ENCODE measurements around the gene FGF14. TPM values are rescaled to one million over a fixed set of nuclear protein-coding genes. Genes with fewer than 3 reads are reported as not detected.

Gene FGF14
- total RNA-seq, 1 donor from 2014 or later = 4.6 TPM

- DNase-seq (ENCODE audit: low spot score, unreplicated experiment) = no peak
- H3K27ac Mint-ChIP-seq = peak overlapping the region; percentile 9
- no peaks in the 10 kb centered on the region for H3K36me3 Mint-ChIP-seq (ENCODE audit: insufficient read depth)
- H3K27me3 Mint-ChIP-seq = no peaks in the 10 kb centered on the region
- H3K4me1 Mint-ChIP-seq (ENCODE audit: low read depth) = peaks cover 10% of the 10 kb centered on the region
- peaks cover 3% of the 10 kb centered on the region for H3K9me3 Mint-ChIP-seq (ENCODE audit: low read depth)
- H3K4me3 Mint-ChIP-seq (ENCODE audit: low read depth) = no peak overlapping the region
- TF ChIP-seq CTCF (IDR thresholded peaks at IDR 0.05; ENCODE audit: unreplicated experiment) = no peak
These were observed 209.8 kb downstream of the FGF14 start for GRCh38 chr13:102191951-102192502.

GRCh38 chr13:102190930-102191329 is 210.9 kb downstream of the FGF14 start:
- H3K9me3 Mint-ChIP-seq (ENCODE audit: low read depth) = peaks cover 3% of the 10 kb centered on the region
- H3K4me1 Mint-ChIP-seq (ENCODE audit: low read depth) = peaks cover 8% of the 10 kb centered on the region
- no peak for DNase-seq (ENCODE audit: low spot score, unreplicated experiment)
- H3K36me3 Mint-ChIP-seq (ENCODE audit: insufficient read depth) = no peaks in the 10 kb centered on the region
- no peaks in the 10 kb centered on the region for H3K27me3 Mint-ChIP-seq
- no peak overlapping the region for H3K27ac Mint-ChIP-seq
- TF ChIP-seq CTCF (IDR thresholded peaks at IDR 0.05; ENCODE audit: unreplicated experiment) = no peak
- no peak overlapping the region for H3K4me3 Mint-ChIP-seq (ENCODE audit: low read depth)

- H3K4me3 Mint-ChIP-seq (ENCODE audit: low read depth) = no peak overlapping the region
- peaks cover 10% of the 10 kb centered on the region for H3K4me1 Mint-ChIP-seq (ENCODE audit: low read depth)
- peaks cover 3% of the 10 kb centered on the region for H3K9me3 Mint-ChIP-seq (ENCODE audit: low read depth)
- no peak for DNase-seq (ENCODE audit: low spot score, unreplicated experiment)
- H3K27me3 Mint-ChIP-seq = no peaks in the 10 kb centered on the region
- no peak for TF ChIP-seq CTCF (IDR thresholded peaks at IDR 0.05; ENCODE audit: unreplicated experiment)
- H3K36me3 Mint-ChIP-seq (ENCODE audit: insufficient read depth) = no peaks in the 10 kb centered on the region
- H3K27ac Mint-ChIP-seq = no peak overlapping the region
These were observed 214.5 kb downstream of the FGF14 start for GRCh38 chr13:102187313-102187712.

GRCh38 chr13:102185375-102185984 is 216.4 kb downstream of the FGF14 start:
- no peaks in the 10 kb centered on the region for H3K27me3 Mint-ChIP-seq
- peaks cover 8% of the 10 kb centered on the region for H3K4me1 Mint-ChIP-seq (ENCODE audit: low read depth)
- no peak overlapping the region for H3K27ac Mint-ChIP-seq
- no peak for TF ChIP-seq CTCF (IDR thresholded peaks at IDR 0.05; ENCODE audit: unreplicated experiment)
- H3K4me3 Mint-ChIP-seq (ENCODE audit: low read depth) = no peak overlapping the region
- DNase-seq (ENCODE audit: low spot score, unreplicated experiment) = no peak
- no peaks in the 10 kb centered on the region for H3K36me3 Mint-ChIP-seq (ENCODE audit: insufficient read depth)
- peaks cover 3% of the 10 kb centered on the region for H3K9me3 Mint-ChIP-seq (ENCODE audit: low read depth)

GRCh38 chr13:102183509-102184182 is 218.2 kb downstream of the FGF14 start:
- H3K4me1 Mint-ChIP-seq (ENCODE audit: low read depth) = peaks cover 8% of the 10 kb centered on the region
- TF ChIP-seq CTCF (IDR thresholded peaks at IDR 0.05; ENCODE audit: unreplicated experiment) = no peak
- H3K27me3 Mint-ChIP-seq = no peaks in the 10 kb centered on the region
- H3K36me3 Mint-ChIP-seq (ENCODE audit: insufficient read depth) = no peaks in the 10 kb centered on the region
- H3K4me3 Mint-ChIP-seq (ENCODE audit: low read depth) = no peak overlapping the region
- no peak overlapping the region for H3K27ac Mint-ChIP-seq
- no peak for DNase-seq (ENCODE audit: low spot score, unreplicated experiment)
- H3K9me3 Mint-ChIP-seq (ENCODE audit: low read depth) = no peaks in the 10 kb centered on the region

Measured in progenitor cell of endocrine pancreas (in vitro differentiated cells).